Kidney (tissue), 14 donors: ENCODE results near the gene CSTPP1. TPM values are rescaled to one million over a fixed set of nuclear protein-coding genes. Genes with fewer than 3 reads are reported as not detected.
"Not testable (repeated sequence)": the region's sequence is repeated elsewhere in the genome, so short reads cannot be mapped to it uniquely, and the experiment has no call there.

Experiments used
- DNase-seq, 5 donors: peaks; one replicate each; pipeline ENCODE4 v3.0.0-alpha.2; 2013 to 2020
- FAIRE-seq: peaks from 2 replicates; lab custom pipeline; 2012; peaks lifted over from hg19 to GRCh38; lab: Jason Lieb, UNC
- H3K27ac ChIP-seq, 2 donors: one replicate each; pipeline ENCODE4 v1.7.0; 2013; ENCODE audit warnings: low read depth in 2 of 2, low read length in 2 of 2, inconsistent platforms in 1 of 2
- H3K27me3 ChIP-seq: one replicate; pipeline ENCODE4 v1.7.1; 2013; ENCODE audit warnings: low read length, inconsistent platforms; ENCODE audit not compliant: control insufficient read depth, insufficient read depth
- H3K36me3 ChIP-seq, 3 donors: one replicate each; pipeline versions ENCODE4 v1.7.0 to v1.7.1; 2013; ENCODE audit warnings: low read length in 3 of 3, control low read depth in 1 of 3, inconsistent platforms in 1 of 3; ENCODE audit not compliant: insufficient read depth in 3 of 3, control insufficient read depth in 2 of 3
- H3K4me1 ChIP-seq, 3 donors: one replicate each; pipeline versions ENCODE4 v1.7.0 to v1.7.1; 2013; ENCODE audit warnings: low read length in 3 of 3, inconsistent platforms in 1 of 3, low read depth in 1 of 3; ENCODE audit not compliant: control insufficient read depth in 2 of 3, insufficient read depth in 2 of 3
- H3K4me3 ChIP-seq, 3 donors: one replicate each; pipeline versions ENCODE4 v1.7.0 to v1.8.1; 2013; ENCODE audit warnings: low read length in 3 of 3, control low read depth in 1 of 3, inconsistent platforms in 1 of 3
- H3K9ac ChIP-seq, 3 donors: one replicate each; pipeline versions ENCODE4 v1.7.0 to v1.7.1; 2013; ENCODE audit warnings: low read length in 3 of 3, control low read depth in 1 of 3, inconsistent platforms in 1 of 3
- H3K9me3 ChIP-seq, 3 donors: one replicate each; pipeline versions ENCODE4 v1.7.0 to v1.7.1; 2013; ENCODE audit warnings: low read length in 3 of 3, control low read depth in 1 of 3, inconsistent platforms in 1 of 3; ENCODE audit not compliant: control insufficient read depth in 2 of 3, insufficient read depth in 1 of 3
- CTCF ChIP-seq: IDR thresholded peaks from 3 replicates; pipeline ENCODE4 v1.5.1; 2012; ENCODE audit warnings: mild to moderate bottlenecking, moderate library complexity, borderline replicate concordance; ENCODE audit not compliant: insufficient read depth; ENCODE audit errors: extremely low read depth
- intact Hi-C: fragments of 100-400 bp; cut with DNase I; formaldehyde crosslinking; loops from one replicate; pipeline ENCODE4 v1.11.1; 2022
- polyA plus RNA-seq: library from polyadenylated mRNA; stranded (reverse); fragments of 350-450 nt; fragmentation: Illumina TruSeq; extraction: RNeasy Lipid Tissue Mini Kit (QIAGEN cat#74804); gene quantifications from one replicate; pipeline ENCODE4 v1.2.3, GENCODE V29; 2014; ENCODE audit warnings: low read depth, low replicate concordance; ENCODE audit not compliant: insufficient read depth
- total RNA-seq: library from RNA; stranded (reverse); fragmentation: NEBNext Ultra II Directional; extraction: Animal tissue kit (Norgen Biotek cat#: 25700); gene quantifications from one replicate; pipeline ENCODE4 v1.2.1, GENCODE V29; 2021
- donor health status: control.
- donor health status: control.
- donor health status: control.
- donor health status: control.
- donor health status: control.
- donor health status: DM: yes; HTN: yes; CAD: no.
- donor health status: Normal renal cell carcinoma (clear cell type).

CSTPP1 gene
- total and polyA plus RNA-seq, 2 donors from 2014 or later, result 37.4 to 50.3 TPM

GRCh38 chr11:47188259-47188658 is 251.7 kb downstream of the CSTPP1 start:
- no peak for TF ChIP-seq CTCF
- H3K9ac ChIP-seq, result no peak overlapping the region
- H3K36me3 ChIP-seq, result no peaks in the 10 kb centered on the region
- H3K4me3 ChIP-seq, result no peak overlapping the region
- DNase-seq (peak in 2 of 5 donors; percentile 54 to 79), FAIRE-seq (no peak)
- H3K27ac ChIP-seq, result no peak overlapping the region
- intact Hi-C loops, result no loop called here
- no peaks in the 10 kb centered on the region for H3K27me3 ChIP-seq
- no peaks in the 10 kb centered on the region for H3K9me3 ChIP-seq
- H3K4me1 ChIP-seq, result peaks cover 0 to 12% (median 6%) of the 10 kb centered on the region in 3 donors

GRCh38 chr11:47189100-47189834 is 252.7 kb downstream of the CSTPP1 start:
- H3K9ac ChIP-seq, result no peak overlapping the region
- TF ChIP-seq CTCF, result no peak
- no peaks in the 10 kb centered on the region for H3K27me3 ChIP-seq
- intact Hi-C loops, result no loop called here
- FAIRE-seq (no peak), DNase-seq (peak in 2 of 5 donors; percentile 26 to 74)
- H3K4me3 ChIP-seq, result no peak overlapping the region
- peaks cover 0 to 12% (median 6%) of the 10 kb centered on the region in 3 donors for H3K4me1 ChIP-seq
- no peaks in the 10 kb centered on the region for H3K36me3 ChIP-seq
- H3K9me3 ChIP-seq, result no peaks in the 10 kb centered on the region
- H3K27ac ChIP-seq, result peak overlapping the region; percentile 60 to 71

GRCh38 chr11:47191137-47191536 is 254.6 kb downstream of the CSTPP1 start:
- DNase-seq, FAIRE-seq, H3K9me3 ChIP-seq, H3K4me3 ChIP-seq, H3K9ac ChIP-seq, H3K36me3 ChIP-seq, H3K4me1 ChIP-seq, intact Hi-C loops, H3K27me3 ChIP-seq, H3K27ac ChIP-seq: not testable (repeated sequence)

- intact Hi-C loops, result no loop called here
- Histone ChIP-seq H3K27ac (no peak overlapping the region), H3K4me1 (peaks cover 0 to 4% (median under 1%) of the 10 kb centered on the region in 3 donors), H3K36me3 (no peaks in the 10 kb centered on the region), H3K27me3 (no peaks in the 10 kb centered on the region), H3K9ac (no peak overlapping the region), H3K4me3 (no peak overlapping the region), H3K9me3 (no peaks in the 10 kb centered on the region)
- DNase-seq (no peak), FAIRE-seq (no peak)
- TF ChIP-seq CTCF, result no peak
These were observed 255.6 kb downstream of the CSTPP1 start for GRCh38 chr11:47192111-47192510.

- H3K9me3 ChIP-seq, H3K36me3 ChIP-seq, H3K27me3 ChIP-seq, H3K9ac ChIP-seq, H3K4me3 ChIP-seq, H3K4me1 ChIP-seq, H3K27ac ChIP-seq, DNase-seq, FAIRE-seq, intact Hi-C loops: not testable (repeated sequence)
These were observed 261.6 kb downstream of the CSTPP1 start for GRCh38 chr11:47198161-47198560.
